Osteocyte (in vitro differentiated cells): Measurements from ENCODE around the gene NOS3. TPM values are rescaled to one million over a fixed set of nuclear protein-coding genes. Genes with fewer than 3 reads are reported as not detected.

Experiments
- DNase-seq: peaks from one replicate; pipeline ENCODE4 v3.0.0; 2021; ENCODE audit warnings: mixed read lengths; ENCODE audit not compliant: unreplicated experiment; ENCODE audit errors: extremely low spot score
- H3K27ac Mint-ChIP-seq: one replicate; pipeline ENCODE4 v1.8.0; 2021; ENCODE audit warnings: mild to moderate bottlenecking, mixed read lengths; ENCODE audit not compliant: unreplicated experiment
- H3K27me3 Mint-ChIP-seq: one replicate; pipeline ENCODE4 v1.8.0; 2021; ENCODE audit warnings: mixed read lengths; ENCODE audit not compliant: unreplicated experiment
- H3K36me3 Mint-ChIP-seq: one replicate; pipeline ENCODE4 v1.8.0; 2021; ENCODE audit warnings: mixed read lengths; ENCODE audit not compliant: unreplicated experiment
- H3K4me1 Mint-ChIP-seq: one replicate; pipeline ENCODE4 v1.8.0; 2021; ENCODE audit warnings: mixed read lengths; ENCODE audit not compliant: unreplicated experiment
- H3K4me3 Mint-ChIP-seq: one replicate; pipeline ENCODE4 v1.8.0; 2021; ENCODE audit warnings: mild to moderate bottlenecking, moderate library complexity, mixed read lengths; ENCODE audit not compliant: unreplicated experiment
- H3K9me3 Mint-ChIP-seq: one replicate; pipeline ENCODE4 v1.8.0; 2021; ENCODE audit warnings: mixed read lengths; ENCODE audit not compliant: unreplicated experiment
- total RNA-seq: library from RNA; stranded (reverse); gene quantifications from 2 replicates; pipeline ENCODE4 v1.2.1, GENCODE V29; 2021
- TF ChIP-seq, protein P1 (sequence below): fragments of 200-600 bp; sonication (generic); IDR thresholded peaks from 2 replicates; pipeline ENCODE4 v1.5.0; 2021; ENCODE audit warnings: antibody characterized with exemption, mild to moderate bottlenecking, moderate library complexity

The NOS3 gene
- total RNA-seq, 1 donor from 2014 or later: 0.73 TPM

GRCh38 chr7:150996376-150997074 is 5.7 kb downstream of the NOS3 start:
- H3K27ac Mint-ChIP-seq: no peak overlapping the region
- no peak overlapping the region for H3K4me3 Mint-ChIP-seq
- no peaks in the 10 kb centered on the region for H3K4me1 Mint-ChIP-seq
- no peaks in the 10 kb centered on the region for H3K27me3 Mint-ChIP-seq
- no peaks in the 10 kb centered on the region for H3K9me3 Mint-ChIP-seq
- no peak for DNase-seq
- H3K36me3 Mint-ChIP-seq: no peaks in the 10 kb centered on the region
- TF ChIP-seq, protein P1, sequence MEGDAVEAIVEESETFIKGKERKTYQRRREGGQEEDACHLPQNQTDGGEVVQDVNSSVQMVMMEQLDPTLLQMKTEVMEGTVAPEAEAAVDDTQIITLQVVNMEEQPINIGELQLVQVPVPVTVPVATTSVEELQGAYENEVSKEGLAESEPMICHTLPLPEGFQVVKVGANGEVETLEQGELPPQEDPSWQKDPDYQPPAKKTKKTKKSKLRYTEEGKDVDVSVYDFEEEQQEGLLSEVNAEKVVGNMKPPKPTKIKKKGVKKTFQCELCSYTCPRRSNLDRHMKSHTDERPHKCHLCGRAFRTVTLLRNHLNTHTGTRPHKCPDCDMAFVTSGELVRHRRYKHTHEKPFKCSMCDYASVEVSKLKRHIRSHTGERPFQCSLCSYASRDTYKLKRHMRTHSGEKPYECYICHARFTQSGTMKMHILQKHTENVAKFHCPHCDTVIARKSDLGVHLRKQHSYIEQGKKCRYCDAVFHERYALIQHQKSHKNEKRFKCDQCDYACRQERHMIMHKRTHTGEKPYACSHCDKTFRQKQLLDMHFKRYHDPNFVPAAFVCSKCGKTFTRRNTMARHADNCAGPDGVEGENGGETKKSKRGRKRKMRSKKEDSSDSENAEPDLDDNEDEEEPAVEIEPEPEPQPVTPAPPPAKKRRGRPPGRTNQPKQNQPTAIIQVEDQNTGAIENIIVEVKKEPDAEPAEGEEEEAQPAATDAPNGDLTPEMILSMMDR: no peak

DNA sequence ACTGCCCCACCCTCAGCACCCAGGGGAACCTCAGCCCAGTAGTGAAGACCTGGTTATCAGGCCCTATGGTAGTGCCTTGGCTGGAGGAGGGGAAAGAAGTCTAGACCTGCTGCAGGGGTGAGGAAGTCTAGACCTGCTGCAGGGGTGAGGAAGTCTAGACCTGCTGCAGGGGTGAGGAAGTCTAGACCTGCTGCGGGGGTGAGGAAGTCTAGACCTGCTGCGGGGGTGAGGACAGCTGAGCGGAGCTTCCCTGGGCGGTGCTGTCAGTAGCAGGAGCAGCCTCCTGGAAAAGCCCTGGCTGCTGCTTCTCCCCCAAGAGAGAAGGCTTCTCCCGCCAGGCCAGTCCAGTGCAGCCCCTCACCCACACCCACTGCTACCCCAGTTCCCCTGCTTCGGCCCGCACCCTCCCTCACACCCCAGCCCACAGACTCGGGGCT is 6.3 kb downstream of the NOS3 start:
- H3K27me3 Mint-ChIP-seq: no peaks in the 10 kb centered on the region
- no peaks in the 10 kb centered on the region for H3K9me3 Mint-ChIP-seq
- DNase-seq: no peak
- H3K4me1 Mint-ChIP-seq: no peaks in the 10 kb centered on the region
- H3K27ac Mint-ChIP-seq: no peak overlapping the region
- H3K4me3 Mint-ChIP-seq: no peak overlapping the region
- no peaks in the 10 kb centered on the region for H3K36me3 Mint-ChIP-seq
- TF ChIP-seq, protein P1: no peak

GRCh38 chr7:150997817-150998216 is 7.0 kb downstream of the NOS3 start:
- TF ChIP-seq, protein P1: no peak

GRCh38 chr7:150998341-150998740 is 7.5 kb downstream of the NOS3 start:
- TF ChIP-seq, protein P1: no peak

More at GRCh38 chr7:150997817-150998216, 7.0 kb downstream of the NOS3 start:
- H3K4me1 Mint-ChIP-seq: no peaks in the 10 kb centered on the region
- DNase-seq: no peak
- H3K9me3 Mint-ChIP-seq: no peaks in the 10 kb centered on the region
- no peaks in the 10 kb centered on the region for H3K27me3 Mint-ChIP-seq
- H3K36me3 Mint-ChIP-seq: no peaks in the 10 kb centered on the region
- no peak overlapping the region for H3K4me3 Mint-ChIP-seq
- H3K27ac Mint-ChIP-seq: no peak overlapping the region

GRCh38 chr7:150999001-150999400 is 8.2 kb downstream of the NOS3 start:
- H3K36me3 Mint-ChIP-seq: no peaks in the 10 kb centered on the region
- no peak overlapping the region for H3K4me3 Mint-ChIP-seq
- H3K27me3 Mint-ChIP-seq: peaks cover 8% of the 10 kb centered on the region
- H3K27ac Mint-ChIP-seq: no peak overlapping the region
- H3K9me3 Mint-ChIP-seq: no peaks in the 10 kb centered on the region
- no peaks in the 10 kb centered on the region for H3K4me1 Mint-ChIP-seq
- TF ChIP-seq, protein P1: no peak
- no peak for DNase-seq

More at GRCh38 chr7:150998341-150998740, 7.5 kb downstream of the NOS3 start:
- Mint-ChIP-seq H3K9me3 (no peaks in the 10 kb centered on the region), H3K36me3 (no peaks in the 10 kb centered on the region), H3K4me1 (no peaks in the 10 kb centered on the region), H3K27me3 (peaks cover 3% of the 10 kb centered on the region), H3K27ac (no peak overlapping the region), H3K4me3 (no peak overlapping the region)
- DNase-seq: no peak
